ENCODE measurements around the gene ASPG. TPM values are rescaled to one million over a fixed set of nuclear protein-coding genes. Genes with fewer than 3 reads are reported as not detected.

The ASPG gene
- total RNA-seq, 1 experiment from 2014 or later = not detected

DNA sequence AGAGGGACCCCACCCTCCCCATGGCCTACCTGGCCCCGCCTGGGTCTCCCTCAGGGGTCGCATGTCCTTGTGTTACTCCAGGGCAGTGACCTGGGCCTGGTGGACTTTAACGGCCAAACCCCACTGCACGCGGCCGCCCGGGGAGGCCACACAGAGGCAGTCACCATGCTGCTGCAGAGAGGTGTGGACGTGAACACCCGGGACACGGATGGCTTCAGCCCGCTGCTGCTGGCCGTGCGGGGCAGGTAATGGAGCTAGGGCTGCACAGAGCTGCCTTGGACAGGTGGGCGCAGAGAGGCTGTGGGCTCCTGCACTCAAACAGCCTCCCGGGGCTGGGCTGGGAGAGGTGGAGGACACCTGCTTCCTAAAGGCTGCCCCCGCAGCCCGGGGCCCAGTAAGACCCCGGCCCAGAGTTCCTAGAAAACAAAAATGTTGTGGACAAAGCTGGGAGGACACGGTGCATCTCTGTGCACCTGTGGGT is 21.6 kb downstream of the ASPG start:
- BruUV-seq (replicated peaks) = no TSS peak
- peak; percentile 0 for DNase-seq
- Mint-ChIP-seq H3K36me3 (ENCODE audit: insufficient read depth, unreplicated experiment) (no peaks in the 10 kb centered on the region), H3K4me3 (ENCODE audit: low read depth, unreplicated experiment) (no peak overlapping the region), H3K27me3 (ENCODE audit: unreplicated experiment) (peaks cover 3% of the 10 kb centered on the region), H3K9me3 (ENCODE audit: low read depth, unreplicated experiment) (no peaks in the 10 kb centered on the region), H3K27ac (ENCODE audit: unreplicated experiment) (no peak overlapping the region), H3K4me1 (ENCODE audit: low read depth, unreplicated experiment) (no peaks in the 10 kb centered on the region)
- intact Hi-C loops (cut with micrococcal nuclease; ENCODE audit: unreplicated experiment) = no loop called here
- TF ChIP-seq, protein P1, sequence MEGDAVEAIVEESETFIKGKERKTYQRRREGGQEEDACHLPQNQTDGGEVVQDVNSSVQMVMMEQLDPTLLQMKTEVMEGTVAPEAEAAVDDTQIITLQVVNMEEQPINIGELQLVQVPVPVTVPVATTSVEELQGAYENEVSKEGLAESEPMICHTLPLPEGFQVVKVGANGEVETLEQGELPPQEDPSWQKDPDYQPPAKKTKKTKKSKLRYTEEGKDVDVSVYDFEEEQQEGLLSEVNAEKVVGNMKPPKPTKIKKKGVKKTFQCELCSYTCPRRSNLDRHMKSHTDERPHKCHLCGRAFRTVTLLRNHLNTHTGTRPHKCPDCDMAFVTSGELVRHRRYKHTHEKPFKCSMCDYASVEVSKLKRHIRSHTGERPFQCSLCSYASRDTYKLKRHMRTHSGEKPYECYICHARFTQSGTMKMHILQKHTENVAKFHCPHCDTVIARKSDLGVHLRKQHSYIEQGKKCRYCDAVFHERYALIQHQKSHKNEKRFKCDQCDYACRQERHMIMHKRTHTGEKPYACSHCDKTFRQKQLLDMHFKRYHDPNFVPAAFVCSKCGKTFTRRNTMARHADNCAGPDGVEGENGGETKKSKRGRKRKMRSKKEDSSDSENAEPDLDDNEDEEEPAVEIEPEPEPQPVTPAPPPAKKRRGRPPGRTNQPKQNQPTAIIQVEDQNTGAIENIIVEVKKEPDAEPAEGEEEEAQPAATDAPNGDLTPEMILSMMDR (IDR thresholded peaks at IDR 0.05; ENCODE audit: unreplicated experiment) = no peak
- CTCF ChIA-PET = no interaction called here

DNA sequence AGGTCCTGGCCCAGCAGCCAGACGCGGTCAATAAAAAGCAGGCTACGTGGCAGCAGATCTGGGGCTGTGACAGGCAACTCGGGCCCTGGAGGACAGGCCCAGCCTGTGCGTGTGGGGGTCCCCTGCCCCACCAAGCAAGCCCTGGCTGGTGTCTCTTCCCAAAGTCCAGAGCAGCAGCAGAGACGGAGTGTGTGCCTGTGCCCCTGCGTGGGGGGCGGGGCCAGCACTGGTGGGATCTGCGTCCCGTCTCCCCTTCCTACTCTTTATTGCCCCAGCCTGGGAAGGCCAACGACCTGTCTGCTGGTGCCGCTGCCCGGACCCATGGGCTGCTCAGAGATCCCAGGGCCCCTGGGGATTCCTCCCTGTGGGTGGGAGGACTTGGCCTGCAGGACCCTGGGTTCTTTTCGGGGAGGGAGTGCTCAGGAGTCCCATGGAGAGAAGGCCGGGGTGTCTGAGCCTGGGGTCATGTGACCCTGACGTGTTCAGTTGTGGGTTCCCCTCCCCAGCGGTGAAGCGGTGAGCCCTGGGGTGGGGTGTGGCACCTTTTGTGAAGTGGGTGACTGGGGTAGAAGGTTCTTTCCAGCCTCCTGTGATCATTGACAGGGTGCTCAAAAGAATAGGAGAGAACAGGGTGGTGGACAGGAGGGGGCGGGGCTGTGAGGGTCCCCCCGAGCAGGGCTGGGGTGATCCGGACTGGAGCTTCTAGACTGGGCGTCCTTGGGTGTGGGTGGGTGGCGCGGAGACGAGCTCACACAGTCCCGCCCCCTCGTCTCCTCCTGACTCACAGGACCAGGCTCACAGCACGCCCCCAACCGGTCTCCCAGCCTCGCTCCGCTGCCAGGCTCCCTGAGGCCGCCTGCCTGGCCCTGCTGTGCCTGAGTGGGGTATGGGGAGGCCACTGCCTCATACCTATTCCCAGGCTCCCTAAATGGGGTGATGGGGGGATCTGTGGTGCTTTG is 22.4 kb downstream of the ASPG start:
- H3K4me1 Mint-ChIP-seq (ENCODE audit: low read depth, unreplicated experiment) = no peaks in the 10 kb centered on the region
- BruUV-seq (replicated peaks) = no TSS peak
- H3K4me3 Mint-ChIP-seq (ENCODE audit: low read depth, unreplicated experiment) = no peak overlapping the region
- peak; percentile 56 for DNase-seq
- intact Hi-C loops (cut with micrococcal nuclease; ENCODE audit: unreplicated experiment) = no loop called here
- peaks cover 7% of the 10 kb centered on the region for H3K36me3 Mint-ChIP-seq (ENCODE audit: insufficient read depth, unreplicated experiment)
- H3K9me3 Mint-ChIP-seq (ENCODE audit: low read depth, unreplicated experiment) = no peaks in the 10 kb centered on the region
- H3K27me3 Mint-ChIP-seq (ENCODE audit: unreplicated experiment) = peaks cover 11% of the 10 kb centered on the region
- H3K27ac Mint-ChIP-seq (ENCODE audit: unreplicated experiment) = no peak overlapping the region
- CTCF ChIA-PET = interaction anchor here (1.6 kb wide), 1 partner anchor 11 kb away, joined by 8 read pairs; no protein-coding TSS in a partner anchor
- TF ChIP-seq, protein P1 (IDR thresholded peaks at IDR 0.05; ENCODE audit: unreplicated experiment) = no peak

DNA sequence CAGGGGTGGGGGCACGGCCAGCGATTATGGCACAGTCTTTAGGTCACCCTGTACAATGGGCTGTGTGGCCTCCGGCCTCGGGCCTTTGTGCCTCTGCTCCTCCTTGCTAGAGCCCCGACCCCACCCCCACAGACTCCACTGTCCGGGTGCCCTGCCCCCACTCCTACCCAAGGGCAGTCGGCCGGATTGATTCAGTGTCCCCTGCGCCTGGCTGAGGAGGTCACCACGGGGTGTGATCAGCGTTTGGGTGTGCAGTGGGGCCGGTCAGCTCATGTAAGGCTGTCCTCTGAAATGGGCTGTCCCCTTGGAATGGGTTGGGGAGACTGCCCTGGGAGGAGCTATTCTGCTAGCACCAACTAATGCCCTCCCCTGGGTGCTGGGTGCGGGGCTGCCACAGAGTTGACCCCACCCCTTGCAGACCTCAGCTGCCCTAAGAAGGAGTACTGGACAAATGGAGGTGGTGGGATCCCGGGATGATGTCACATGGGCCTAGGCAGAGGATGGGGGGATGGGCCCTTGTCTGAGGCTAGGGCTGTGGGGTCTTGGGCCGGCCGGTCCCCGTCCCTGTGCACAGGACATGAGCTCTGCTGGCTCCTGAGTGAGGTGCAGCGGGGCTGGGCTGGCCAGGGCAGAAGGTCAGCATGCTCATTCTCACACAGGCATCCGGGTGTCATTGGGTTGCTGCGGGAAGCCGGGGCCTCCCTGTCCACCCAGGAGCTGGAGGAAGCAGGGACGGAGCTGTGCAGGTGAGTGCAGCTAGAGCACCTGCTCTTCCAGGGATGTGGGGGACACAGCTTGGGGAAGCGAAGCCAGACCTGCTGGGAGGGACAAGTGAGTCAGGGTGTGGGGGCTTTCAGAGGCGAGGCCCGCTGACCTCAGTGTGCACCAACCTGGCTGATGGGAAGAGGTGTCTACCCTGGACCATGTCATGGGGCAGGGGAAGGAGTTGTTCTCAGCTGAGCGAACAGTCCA is 23.4 kb downstream of the ASPG start:
- Mint-ChIP-seq H3K9me3 (ENCODE audit: low read depth, unreplicated experiment) (no peaks in the 10 kb centered on the region), H3K4me1 (ENCODE audit: low read depth, unreplicated experiment) (no peaks in the 10 kb centered on the region), H3K4me3 (ENCODE audit: low read depth, unreplicated experiment) (no peak overlapping the region), H3K27me3 (ENCODE audit: unreplicated experiment) (peaks cover 16% of the 10 kb centered on the region), H3K36me3 (ENCODE audit: insufficient read depth, unreplicated experiment) (peaks cover 9% of the 10 kb centered on the region), H3K27ac (ENCODE audit: unreplicated experiment) (no peak overlapping the region)
- intact Hi-C loops (cut with micrococcal nuclease; ENCODE audit: unreplicated experiment) = no loop called here
- no peak for DNase-seq
- no TSS peak for BruUV-seq (replicated peaks)
- CTCF ChIA-PET = interaction anchor here (1.6 kb wide), 2 partner anchors 12 to 15 kb away, joined by 4 to 8 read pairs; no protein-coding TSS in a partner anchor
- TF ChIP-seq, protein P1 (IDR thresholded peaks at IDR 0.05; ENCODE audit: unreplicated experiment) = no peak

DNA sequence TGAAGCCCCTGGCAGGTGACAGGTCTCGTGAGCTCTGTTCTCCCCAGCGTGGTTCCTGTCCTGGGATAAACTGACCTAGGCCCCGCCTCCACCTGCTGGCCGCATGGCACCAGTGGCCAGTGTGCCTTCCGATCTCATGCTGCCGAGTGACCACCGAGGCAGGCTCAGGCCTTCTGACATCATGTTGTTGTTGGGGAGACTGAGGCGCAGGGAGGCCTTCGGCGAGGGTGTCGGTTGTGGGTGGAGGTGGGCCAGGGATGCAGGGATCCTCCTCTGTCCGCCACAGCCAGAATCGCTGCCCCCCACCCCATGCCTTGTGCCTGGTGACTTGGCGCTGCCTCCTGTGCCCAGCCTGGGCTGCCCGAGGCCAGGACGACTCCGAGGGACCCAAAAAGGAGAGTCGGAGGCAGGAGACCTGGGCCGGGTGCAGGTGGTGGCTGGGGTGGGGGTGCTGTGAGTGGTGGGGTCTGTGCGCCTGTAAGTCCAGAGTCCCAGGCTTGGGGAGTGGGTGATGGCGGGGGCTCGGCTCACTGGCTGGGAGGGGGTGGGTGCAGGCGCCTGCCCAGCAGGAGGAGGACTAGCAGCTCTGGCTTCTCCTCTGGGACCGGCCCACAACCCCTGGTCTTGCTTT is 24.3 kb downstream of the ASPG start:
- DNase-seq = no peak
- H3K27ac Mint-ChIP-seq (ENCODE audit: unreplicated experiment) = no peak overlapping the region
- no peak overlapping the region for H3K4me3 Mint-ChIP-seq (ENCODE audit: low read depth, unreplicated experiment)
- peaks cover 20% of the 10 kb centered on the region for H3K27me3 Mint-ChIP-seq (ENCODE audit: unreplicated experiment)
- no peaks in the 10 kb centered on the region for H3K9me3 Mint-ChIP-seq (ENCODE audit: low read depth, unreplicated experiment)
- H3K36me3 Mint-ChIP-seq (ENCODE audit: insufficient read depth, unreplicated experiment) = peaks cover 9% of the 10 kb centered on the region
- BruUV-seq (replicated peaks) = no TSS peak
- intact Hi-C loops (cut with micrococcal nuclease; ENCODE audit: unreplicated experiment) = no loop called here
- TF ChIP-seq, protein P1 (IDR thresholded peaks at IDR 0.05; ENCODE audit: unreplicated experiment) = no peak
- CTCF ChIA-PET = interaction anchor here (1.6 kb wide), 1 partner anchor 16 kb away, joined by 4 read pairs; no protein-coding TSS in a partner anchor
- no peaks in the 10 kb centered on the region for H3K4me1 Mint-ChIP-seq (ENCODE audit: low read depth, unreplicated experiment)

All from Calu3 (cell line).